PC-9 (cell line): ENCODE measurements around the gene MMP17. TPM values are rescaled to one million over a fixed set of nuclear protein-coding genes. Genes with fewer than 3 reads are reported as not detected.

Source experiments
- BruUV-seq: library from RNA; stranded (reverse); fragments of 400-500 nt; replicated peaks from 2 replicates; lab custom pipeline; 2021; lab: Mats Ljungman, UMichigan
- CTCF ChIA-PET: fragments of 300-600 bp; sonication (Branson Sonifier 250); formaldehyde crosslinking; loops from one replicate; lab custom pipeline; 2022; ENCODE audit warnings: antibody characterized with exemption; lab: Charles Lee
- POLR2A ChIA-PET: fragments of 300-600 bp; sonication (Branson Sonifier 250); formaldehyde crosslinking; loops from one replicate; lab custom pipeline; 2022; ENCODE audit warnings: antibody characterized with exemption; ENCODE audit not compliant: unreplicated experiment; lab: Charles Lee
- DNase-seq, 2 experiments: peaks; one replicate each; pipeline versions ENCODE4 v3.0.0 to v3.0.0-alpha.2; 2015 to 2022; ENCODE audit warnings: mixed read lengths in 1 of 2
- H2AFZ ChIP-seq: fragments of 200-600 bp; sonication (generic); 2 replicates; pipeline ENCODE4 v1.8.1; 2017; ENCODE audit warnings: antibody characterized with exemption
- H3F3A ChIP-seq: fragments of 200-600 bp; sonication (generic); 2 replicates; pipeline ENCODE4 v1.8.1; 2017; ENCODE audit warnings: antibody characterized with exemption, mild to moderate bottlenecking, low read depth; ENCODE audit not compliant: insufficient read depth
- H3K27ac ChIP-seq: fragments of 200-600 bp; sonication (generic); 2 replicates; pipeline ENCODE4 v1.6.1; 2016; ENCODE audit warnings: mixed run types
- H3K27me3 ChIP-seq: fragments of 200-600 bp; sonication (generic); 2 replicates; pipeline ENCODE4 v1.6.1; 2016; ENCODE audit warnings: low read depth, mixed run types; ENCODE audit not compliant: insufficient read depth
- H3K36me3 ChIP-seq: fragments of 200-600 bp; sonication (generic); 2 replicates; pipeline ENCODE4 v1.6.1; 2016; ENCODE audit warnings: low read depth, mixed run types
- H3K4me1 ChIP-seq: fragments of 200-600 bp; sonication (generic); replicated peaks from 2 replicates; pipeline ENCODE4 v1.6.1; 2016; ENCODE audit warnings: mixed run types; ENCODE audit not compliant: insufficient read depth
- H3K4me2 ChIP-seq: fragments of 200-600 bp; sonication (generic); 2 replicates; pipeline ENCODE4 v1.6.1; 2017; ENCODE audit warnings: mixed run types
- H3K4me3 ChIP-seq: fragments of 200-600 bp; sonication (generic); 2 replicates; pipeline ENCODE4 v1.6.1; 2016; ENCODE audit warnings: mixed run types
- H3K79me2 ChIP-seq: fragments of 200-600 bp; sonication (generic); 2 replicates; pipeline ENCODE4 v1.6.1; 2017; ENCODE audit warnings: low read depth, mixed run types
- H3K9me2 ChIP-seq: fragments of 200-600 bp; sonication (generic); 2 replicates; pipeline ENCODE4 v1.8.1; 2017; ENCODE audit warnings: mild to moderate bottlenecking; ENCODE audit not compliant: insufficient read depth
- H3K9me3 ChIP-seq: fragments of 200-600 bp; sonication (generic); 2 replicates; pipeline ENCODE4 v1.8.1; 2016; ENCODE audit warnings: low read depth; ENCODE audit not compliant: insufficient read depth
- H4K20me1 ChIP-seq: fragments of 200-600 bp; sonication (generic); 2 replicates; pipeline ENCODE4 v1.8.1; 2017; ENCODE audit not compliant: insufficient read depth
- CTCF ChIP-seq: fragments of 200-600 bp; sonication (generic); conservative IDR thresholded peaks from 2 replicates; pipeline ENCODE4 v1.6.1; 2017; ENCODE audit warnings: mixed run types, antibody characterized with exemption, mild to moderate bottlenecking, moderate library complexity
- EZH2 ChIP-seq: fragments of 200-600 bp; sonication (generic); IDR thresholded peaks from 2 replicates; pipeline ENCODE4 v1.8.0; 2017; ENCODE audit warnings: antibody characterized with exemption, low read depth
- intact Hi-C: fragments of 100-400 bp; cut with micrococcal nuclease; formaldehyde crosslinking; loops from one replicate; pipeline ENCODE4 v1.10.0; 2022; ENCODE audit not compliant: unreplicated experiment
- total RNA-seq: library from RNA; stranded (reverse); gene quantifications from 2 replicates; pipeline ENCODE4 v1.2.3, GENCODE V29; 2021

MMP17 gene
- total RNA-seq, 1 experiment from 2014 or later: 3.3 TPM

GRCh38 chr12:131845121-131845520 is 16.9 kb downstream of the MMP17 start:
- Histone ChIP-seq H3K9me2 (no peaks in the 10 kb centered on the region), H3K9me3 (no peaks in the 10 kb centered on the region), H3K27me3 (peaks cover 3% of the 10 kb centered on the region; the same call in 1 of the 2 replicates), H3F3A (no peaks in the 10 kb centered on the region), H4K20me1 (no peaks in the 10 kb centered on the region), H3K27ac (no peak overlapping the region), H3K4me1 (no peaks in the 10 kb centered on the region), H3K36me3 (no peaks in the 10 kb centered on the region), H2AFZ (no peak overlapping the region), H3K79me2 (no peaks in the 10 kb centered on the region), H3K4me2 (no peak overlapping the region), H3K4me3 (no peak overlapping the region)
- no TSS peak for BruUV-seq
- TF ChIP-seq CTCF (no peak), EZH2 (no peak)
- no peak for DNase-seq
- intact Hi-C loops: no loop called here
- POLR2A ChIA-PET: no interaction called here
- CTCF ChIA-PET: no interaction called here

GRCh38 chr12:131847456-131847855 is 19.3 kb downstream of the MMP17 start:
- Histone ChIP-seq H3K9me2 (no peaks in the 10 kb centered on the region), H3K4me2 (no peak overlapping the region), H3K79me2 (no peaks in the 10 kb centered on the region), H3F3A (no peaks in the 10 kb centered on the region), H3K36me3 (no peaks in the 10 kb centered on the region), H3K27me3 (peaks cover 3% of the 10 kb centered on the region; the same call in 1 of the 2 replicates), H3K4me3 (no peak overlapping the region), H3K9me3 (no peaks in the 10 kb centered on the region), H4K20me1 (no peaks in the 10 kb centered on the region), H3K27ac (no peak overlapping the region), H3K4me1 (0 out of 2 replicates have a peak, but pooled peaks cover 3% of the 10 kb centered on the region), H2AFZ (no peak overlapping the region)
- intact Hi-C loops: no loop called here
- no TSS peak for BruUV-seq
- POLR2A ChIA-PET: no interaction called here
- TF ChIP-seq CTCF: no peak
- TF ChIP-seq EZH2: no peak
- no peak for DNase-seq
- CTCF ChIA-PET: no interaction called here

GRCh38 chr12:131848753-131849152 is 20.6 kb downstream of the MMP17 start:
- peaks cover 5% of the 10 kb centered on the region; the same call in 1 of the 2 replicates for H3F3A ChIP-seq
- no peaks in the 10 kb centered on the region for H3K9me2 ChIP-seq
- BruUV-seq: no TSS peak
- CTCF ChIA-PET: no interaction called here
- H3K36me3 ChIP-seq: no peaks in the 10 kb centered on the region
- H3K4me3 ChIP-seq: no peak overlapping the region
- DNase-seq: no peak
- H2AFZ ChIP-seq: no peak overlapping the region
- 0 out of 2 replicates have a peak, but pooled peaks cover 3% of the 10 kb centered on the region for H3K4me1 ChIP-seq
- POLR2A ChIA-PET: no interaction called here
- no peaks in the 10 kb centered on the region for H3K9me3 ChIP-seq
- intact Hi-C loops: no loop called here
- H3K27me3 ChIP-seq: peaks cover 3% of the 10 kb centered on the region; the same call in 1 of the 2 replicates
- no peak overlapping the region for H3K4me2 ChIP-seq
- H3K27ac ChIP-seq: no peak overlapping the region
- TF ChIP-seq EZH2: no peak
- TF ChIP-seq CTCF: no peak
- no peaks in the 10 kb centered on the region for H3K79me2 ChIP-seq
- no peaks in the 10 kb centered on the region for H4K20me1 ChIP-seq
